Ovary (tissue), 3 donors: ENCODE results near the gene IRF1.
A peak's percentile ranks its signal among the peaks of the same experiment; 100 is the strongest.

Experiments
- EP300 ChIP-seq: sonication (generic); formaldehyde crosslinking; IDR thresholded peaks from one replicate; pipeline ENCODE4 v1.6.1; 2017; ENCODE audit warnings: antibody characterized with exemption
- TF ChIP-seq, protein P1 (sequence below), 3 donors: fragments of 450-650 bp in 2 of 3; fragments of 200-600 bp in 1 of 3; IDR thresholded peaks; one replicate each; pipeline versions ENCODE4 v1.5.1 to v1.8.0; 2016 to 2022; ENCODE audit warnings: antibody characterized with exemption in 3 of 3, mild to moderate bottlenecking in 1 of 3
- donor health status: DM: no; HTN: no; CAD: no.

- TF ChIP-seq, protein P1, sequence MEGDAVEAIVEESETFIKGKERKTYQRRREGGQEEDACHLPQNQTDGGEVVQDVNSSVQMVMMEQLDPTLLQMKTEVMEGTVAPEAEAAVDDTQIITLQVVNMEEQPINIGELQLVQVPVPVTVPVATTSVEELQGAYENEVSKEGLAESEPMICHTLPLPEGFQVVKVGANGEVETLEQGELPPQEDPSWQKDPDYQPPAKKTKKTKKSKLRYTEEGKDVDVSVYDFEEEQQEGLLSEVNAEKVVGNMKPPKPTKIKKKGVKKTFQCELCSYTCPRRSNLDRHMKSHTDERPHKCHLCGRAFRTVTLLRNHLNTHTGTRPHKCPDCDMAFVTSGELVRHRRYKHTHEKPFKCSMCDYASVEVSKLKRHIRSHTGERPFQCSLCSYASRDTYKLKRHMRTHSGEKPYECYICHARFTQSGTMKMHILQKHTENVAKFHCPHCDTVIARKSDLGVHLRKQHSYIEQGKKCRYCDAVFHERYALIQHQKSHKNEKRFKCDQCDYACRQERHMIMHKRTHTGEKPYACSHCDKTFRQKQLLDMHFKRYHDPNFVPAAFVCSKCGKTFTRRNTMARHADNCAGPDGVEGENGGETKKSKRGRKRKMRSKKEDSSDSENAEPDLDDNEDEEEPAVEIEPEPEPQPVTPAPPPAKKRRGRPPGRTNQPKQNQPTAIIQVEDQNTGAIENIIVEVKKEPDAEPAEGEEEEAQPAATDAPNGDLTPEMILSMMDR (IDR thresholded peaks at IDR 0.05) = peak; percentile 26 to 49 (median 41)
- no peak for TF ChIP-seq EP300
Observed at GRCh38 chr5:132506094-132506692, 15.6 kb upstream of the IRF1 start.
